Lower leg skin (tissue), 4 donors: Measurements from ENCODE around the gene PRSS38. TPM values are rescaled to one million over a fixed set of nuclear protein-coding genes. Genes with fewer than 3 reads are reported as not detected.

ENCODE experiments used
- DNase-seq, 2 donors: peaks; one replicate each; pipeline ENCODE4 v3.0.0-alpha.2; 2019; ENCODE audit warnings: low spot score in 2 of 2
- H3K4me3 ChIP-seq: fragments of 200-600 bp; sonication (generic); 2 replicates; pipeline ENCODE4 v1.5.1; 2017; ENCODE audit warnings: mild to moderate bottlenecking, low read depth; ENCODE audit not compliant: poor library complexity, severe bottlenecking
- POLR2A ChIP-seq, 2 donors: fragments of 450-650 bp; IDR thresholded peaks; one replicate each; pipeline ENCODE4 v1.6.1; 2016 to 2017; ENCODE audit warnings: antibody characterized with exemption in 2 of 2, mild to moderate bottlenecking in 1 of 2, moderate library complexity in 1 of 2
- WGBS, 2 donors: methylation state at CpG; one replicate each; pipeline ENCODE4 v1.1.5; 2018; 5-methylcytosine and 5-hydroxymethylcytosine counted together
- intact Hi-C: fragments of 100-400 bp; cut with DNase I; formaldehyde crosslinking; loops from one replicate; pipeline ENCODE4 v1.15.0; 2023; ENCODE audit warnings: low total_unique reads
- total RNA-seq, 4 donors: library from RNA; depleted of rRNA; stranded (reverse); fragments of >200 nt; gene quantifications; one replicate each; pipeline ENCODE4 v1.1.0, GENCODE V29; 2016
- TF ChIP-seq, protein P1 (sequence below), 3 donors: fragments of 450-650 bp; IDR thresholded peaks; one replicate each; pipeline ENCODE4 v1.5.1; 2016; ENCODE audit warnings: antibody characterized with exemption in 3 of 3, mild to moderate bottlenecking in 3 of 3, moderate library complexity in 2 of 3

The PRSS38 gene
- total RNA-seq, 4 donors from 2014 or later: not detected

DNA sequence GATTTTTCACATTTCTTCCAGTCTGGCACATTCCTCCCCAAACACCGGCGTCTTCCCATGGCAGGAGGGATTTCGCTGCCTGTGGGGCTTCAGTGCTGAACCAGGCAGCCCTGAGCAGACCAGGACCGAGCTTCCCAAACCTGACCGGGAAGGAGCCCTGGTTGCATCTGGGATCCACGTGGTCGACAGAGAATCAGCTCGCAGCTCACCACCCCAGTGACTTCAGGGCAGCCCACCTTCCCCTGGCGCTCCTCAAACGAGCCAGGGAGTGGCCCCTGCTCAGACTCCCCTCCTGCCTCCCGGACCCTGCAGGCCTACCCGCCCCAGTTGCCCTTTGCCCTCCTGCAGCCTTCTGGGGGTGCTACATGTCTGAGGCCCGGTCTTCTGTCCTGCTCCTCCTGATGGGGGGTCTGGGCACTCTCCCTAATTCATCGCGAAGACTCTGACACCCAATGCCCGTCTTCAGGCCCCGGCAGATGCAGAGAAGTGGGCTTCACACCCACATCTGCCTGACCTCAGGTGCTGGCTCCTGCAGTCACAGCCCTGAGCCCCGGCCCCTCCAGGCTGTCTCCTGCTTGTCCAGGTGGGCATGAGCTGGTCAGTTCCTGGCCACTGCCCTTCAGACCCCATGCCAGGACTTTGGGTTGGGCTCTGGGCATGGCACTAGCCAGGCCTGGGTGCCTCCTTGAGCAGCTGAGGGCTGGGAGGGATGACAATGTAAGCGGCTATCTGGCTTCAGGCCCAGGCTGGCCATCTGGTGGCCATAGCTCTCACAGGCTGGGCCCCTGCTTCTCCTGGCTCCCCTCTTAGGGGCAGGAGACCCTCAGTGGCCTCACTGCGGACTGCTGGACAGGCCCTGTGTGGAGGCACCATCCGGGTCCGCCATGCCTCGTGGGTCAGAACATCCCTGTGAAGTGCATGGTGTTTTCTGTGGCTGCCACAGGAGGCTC lies 26.1 kb upstream of the PRSS38 start:
- 78 to 83% methylated on average over 19 to 21 of the region's 23 CpGs for WGBS, 2 donors
- intact Hi-C loops: no loop called here
- H3K4me3 ChIP-seq: no peak overlapping the region
- TF ChIP-seq, protein P1, sequence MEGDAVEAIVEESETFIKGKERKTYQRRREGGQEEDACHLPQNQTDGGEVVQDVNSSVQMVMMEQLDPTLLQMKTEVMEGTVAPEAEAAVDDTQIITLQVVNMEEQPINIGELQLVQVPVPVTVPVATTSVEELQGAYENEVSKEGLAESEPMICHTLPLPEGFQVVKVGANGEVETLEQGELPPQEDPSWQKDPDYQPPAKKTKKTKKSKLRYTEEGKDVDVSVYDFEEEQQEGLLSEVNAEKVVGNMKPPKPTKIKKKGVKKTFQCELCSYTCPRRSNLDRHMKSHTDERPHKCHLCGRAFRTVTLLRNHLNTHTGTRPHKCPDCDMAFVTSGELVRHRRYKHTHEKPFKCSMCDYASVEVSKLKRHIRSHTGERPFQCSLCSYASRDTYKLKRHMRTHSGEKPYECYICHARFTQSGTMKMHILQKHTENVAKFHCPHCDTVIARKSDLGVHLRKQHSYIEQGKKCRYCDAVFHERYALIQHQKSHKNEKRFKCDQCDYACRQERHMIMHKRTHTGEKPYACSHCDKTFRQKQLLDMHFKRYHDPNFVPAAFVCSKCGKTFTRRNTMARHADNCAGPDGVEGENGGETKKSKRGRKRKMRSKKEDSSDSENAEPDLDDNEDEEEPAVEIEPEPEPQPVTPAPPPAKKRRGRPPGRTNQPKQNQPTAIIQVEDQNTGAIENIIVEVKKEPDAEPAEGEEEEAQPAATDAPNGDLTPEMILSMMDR (IDR thresholded peaks at IDR 0.05): no peak
- TF ChIP-seq POLR2A (IDR thresholded peaks at IDR 0.05): no peak
- DNase-seq: peak; percentile 12 to 86

GRCh38 chr1:227790034-227790400 lies 25.5 kb upstream of the PRSS38 start:
- intact Hi-C loops: no loop called here
- H3K4me3 ChIP-seq: no peak overlapping the region
- DNase-seq: peak in 1 of 2 donors; percentile 10
- WGBS, 2 donors: 93 to 97% methylated on average over 2 of the region's 2 CpGs
- TF ChIP-seq, protein P1 (IDR thresholded peaks at IDR 0.05): no peak
- TF ChIP-seq POLR2A (IDR thresholded peaks at IDR 0.05): no peak

DNA sequence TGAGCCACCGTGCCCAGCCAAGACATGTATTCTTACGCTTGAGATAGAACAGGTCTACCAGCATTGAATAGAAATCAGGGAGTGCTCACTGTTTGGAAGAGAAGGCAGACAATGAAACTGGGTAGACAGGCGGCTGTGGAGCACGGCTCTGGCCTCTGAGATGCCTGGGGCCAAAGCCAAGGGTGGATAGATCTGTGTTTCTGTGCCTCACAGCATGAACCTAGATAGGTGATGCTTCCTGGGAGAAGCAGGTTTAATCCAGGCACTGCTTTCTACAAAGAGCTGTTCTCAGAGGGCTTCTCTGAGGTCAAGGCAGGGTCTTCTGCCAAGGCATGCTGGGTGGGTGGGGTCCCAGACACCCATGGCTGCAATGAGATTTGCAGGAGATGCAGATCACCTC lies 24.6 kb upstream of the PRSS38 start:
- no peak overlapping the region for H3K4me3 ChIP-seq
- intact Hi-C loops: no loop called here
- DNase-seq: peak; percentile 11 to 50
- TF ChIP-seq, protein P1 (IDR thresholded peaks at IDR 0.05): no peak
- TF ChIP-seq POLR2A (IDR thresholded peaks at IDR 0.05): no peak
- WGBS, 2 donors: 66 to 79% methylated on average over 4 of the region's 4 CpGs

- TF ChIP-seq, protein P1 (IDR thresholded peaks at IDR 0.05): no peak
- no peak for TF ChIP-seq POLR2A (IDR thresholded peaks at IDR 0.05)
- 86 to 89% methylated on average over 6 of the region's 6 CpGs for WGBS, 2 donors
- H3K4me3 ChIP-seq: no peak overlapping the region
- peak; percentile 8 to 26 for DNase-seq
- intact Hi-C loops: no loop called here
Observed at GRCh38 chr1:227791425-227792143, 23.9 kb upstream of the PRSS38 start.

- H3K4me3 ChIP-seq: no peak overlapping the region
- intact Hi-C loops: no loop called here
- peak; percentile 6 to 78 for DNase-seq
- TF ChIP-seq, protein P1 (IDR thresholded peaks at IDR 0.05): no peak
- no peak for TF ChIP-seq POLR2A (IDR thresholded peaks at IDR 0.05)
- WGBS, 2 donors: 83 to 88% methylated on average over 9 to 14 of the region's 19 CpGs
Observed at GRCh38 chr1:227792216-227793078, 23.0 kb upstream of the PRSS38 start.
